NCI-H2029 (cell line): ENCODE measurements around the gene TSR2.

ENCODE experiments used
- DNase-seq: peaks from one replicate; lab custom pipeline; 2025; lab: John Stamatoyannopoulos, UW

The TSR2 gene, protein sequence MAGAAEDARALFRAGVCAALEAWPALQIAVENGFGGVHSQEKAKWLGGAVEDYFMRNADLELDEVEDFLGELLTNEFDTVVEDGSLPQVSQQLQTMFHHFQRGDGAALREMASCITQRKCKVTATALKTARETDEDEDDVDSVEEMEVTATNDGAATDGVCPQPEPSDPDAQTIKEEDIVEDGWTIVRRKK

DNA sequence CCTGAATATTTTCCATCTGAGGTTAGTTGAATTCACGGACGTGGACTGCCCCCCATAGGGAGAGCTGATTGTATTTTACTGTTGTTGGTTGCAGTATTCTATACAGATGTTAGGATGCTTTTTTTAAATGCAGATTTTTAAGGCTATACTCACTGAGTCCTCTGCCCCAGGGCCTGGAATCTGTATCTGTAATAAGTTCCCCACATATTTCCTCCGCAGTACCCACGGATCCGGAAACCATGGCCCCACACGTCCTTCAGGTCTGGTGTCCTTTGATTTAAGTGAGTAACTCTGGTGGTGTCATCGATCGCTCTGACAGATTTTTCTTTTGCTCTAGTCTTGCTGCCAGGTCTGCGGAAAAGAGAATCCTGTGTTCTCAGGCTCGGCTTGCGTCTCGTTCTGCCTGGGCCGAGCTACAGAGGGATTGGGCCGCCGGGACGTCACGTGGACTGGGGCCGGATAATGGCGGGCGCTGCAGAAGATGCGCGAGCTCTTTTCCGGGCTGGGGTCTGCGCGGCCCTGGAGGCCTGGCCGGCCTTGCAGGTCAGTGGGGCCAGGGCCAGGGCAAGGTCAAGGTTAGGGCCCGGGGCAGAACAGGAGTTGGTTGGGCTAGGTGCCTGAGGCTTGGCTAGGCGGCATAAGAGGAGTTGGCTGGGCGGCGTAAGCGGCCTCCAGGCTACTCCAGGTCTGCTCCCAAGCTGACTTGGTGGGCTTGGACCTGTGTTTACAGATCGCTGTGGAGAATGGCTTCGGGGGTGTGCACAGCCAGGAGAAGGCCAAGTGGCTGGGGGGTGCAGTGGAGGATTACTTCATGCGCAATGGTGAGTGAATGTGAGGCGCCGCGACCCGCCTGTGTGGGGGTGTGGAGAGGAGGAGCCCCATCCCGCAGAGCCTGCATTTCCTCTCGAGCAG, at the start of gene TSR2:
Gene TSR2 (plus strand): TSS at position 445 of the 912 bp plus-strand sequence. CDS start 18 bp downstream, at position 463.
- DNase-seq = peak; percentile 64

DNA sequence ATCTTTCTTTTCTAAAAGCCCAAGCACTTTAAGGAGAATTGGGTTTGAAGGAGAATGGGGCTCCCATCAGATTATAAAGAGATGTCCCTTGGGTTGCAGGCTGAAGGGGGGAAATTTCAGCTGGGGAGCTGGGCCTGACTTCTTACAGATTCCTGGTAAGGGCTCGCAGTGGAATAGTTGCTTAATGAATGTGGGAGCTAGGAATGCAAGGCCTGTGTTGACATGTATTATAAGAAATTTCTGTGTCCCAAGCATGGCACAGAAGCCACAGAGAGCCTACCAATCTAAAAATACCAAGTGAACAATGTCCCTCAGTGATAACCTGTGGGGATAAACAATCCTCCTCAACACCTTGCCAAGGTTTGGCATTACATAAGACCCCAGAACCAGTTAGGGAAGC, 43.1 kb upstream of the TSR2 start:
- DNase-seq = no peak

DNA sequence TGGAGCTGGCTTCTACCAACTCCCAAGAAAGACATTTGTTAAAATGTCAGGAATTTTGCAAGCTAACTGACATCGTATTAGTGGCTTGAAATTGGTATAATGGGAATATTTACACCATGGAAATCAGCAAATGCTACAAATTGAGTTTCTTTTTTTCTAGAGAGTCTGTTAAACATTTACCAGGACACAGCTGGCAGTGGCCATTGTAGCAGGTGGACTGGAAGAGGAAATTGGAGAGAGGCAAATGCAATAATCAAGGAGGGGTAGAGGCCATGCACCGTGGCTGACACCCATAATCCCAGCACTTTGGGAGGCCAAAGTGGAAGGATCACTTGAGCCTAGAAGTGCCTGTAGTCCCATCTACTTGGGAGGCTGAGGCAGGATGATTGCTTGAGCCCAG, 32.9 kb upstream of the TSR2 start:
- no peak for DNase-seq

DNA sequence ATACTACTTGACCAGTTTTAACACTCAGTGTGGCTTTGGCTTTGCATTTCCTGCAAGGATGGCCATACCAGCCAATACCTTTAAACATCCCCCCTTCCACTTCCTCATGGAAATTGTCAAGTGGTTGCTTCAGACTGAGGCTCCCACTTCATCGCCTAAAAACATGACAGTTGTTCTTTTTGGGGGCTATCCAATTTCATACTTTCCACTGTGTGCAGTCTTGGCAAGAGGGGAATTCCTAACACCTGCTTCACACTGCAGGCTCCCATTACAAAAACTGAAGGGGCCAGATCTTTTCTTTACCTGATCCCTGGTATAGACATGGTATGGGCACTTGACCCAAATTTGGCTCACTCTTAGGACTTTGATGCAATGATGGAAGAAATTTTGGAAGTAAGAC, 28.5 kb upstream of the TSR2 start:
- no peak for DNase-seq

DNA sequence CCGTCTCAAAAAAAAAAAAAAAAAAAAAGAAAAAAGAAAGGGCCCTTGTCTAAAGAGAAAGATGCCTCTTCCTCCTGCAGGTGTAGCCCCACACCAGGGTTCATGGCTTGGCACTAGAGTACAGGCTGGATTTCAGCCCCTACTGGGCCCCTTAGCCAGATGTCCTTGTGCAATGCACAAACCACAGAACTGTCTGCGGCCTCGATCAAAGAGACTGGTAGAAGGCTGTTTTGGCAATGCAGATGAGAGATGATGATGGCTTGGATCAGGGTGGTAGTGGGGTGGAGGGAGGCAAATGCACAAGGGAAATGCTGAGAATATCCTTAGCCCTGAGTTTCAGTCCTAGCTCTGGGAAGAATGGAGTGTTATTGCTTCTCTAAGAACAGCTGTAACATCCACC, 26.5 kb upstream of the TSR2 start:
- no peak for DNase-seq

DNA sequence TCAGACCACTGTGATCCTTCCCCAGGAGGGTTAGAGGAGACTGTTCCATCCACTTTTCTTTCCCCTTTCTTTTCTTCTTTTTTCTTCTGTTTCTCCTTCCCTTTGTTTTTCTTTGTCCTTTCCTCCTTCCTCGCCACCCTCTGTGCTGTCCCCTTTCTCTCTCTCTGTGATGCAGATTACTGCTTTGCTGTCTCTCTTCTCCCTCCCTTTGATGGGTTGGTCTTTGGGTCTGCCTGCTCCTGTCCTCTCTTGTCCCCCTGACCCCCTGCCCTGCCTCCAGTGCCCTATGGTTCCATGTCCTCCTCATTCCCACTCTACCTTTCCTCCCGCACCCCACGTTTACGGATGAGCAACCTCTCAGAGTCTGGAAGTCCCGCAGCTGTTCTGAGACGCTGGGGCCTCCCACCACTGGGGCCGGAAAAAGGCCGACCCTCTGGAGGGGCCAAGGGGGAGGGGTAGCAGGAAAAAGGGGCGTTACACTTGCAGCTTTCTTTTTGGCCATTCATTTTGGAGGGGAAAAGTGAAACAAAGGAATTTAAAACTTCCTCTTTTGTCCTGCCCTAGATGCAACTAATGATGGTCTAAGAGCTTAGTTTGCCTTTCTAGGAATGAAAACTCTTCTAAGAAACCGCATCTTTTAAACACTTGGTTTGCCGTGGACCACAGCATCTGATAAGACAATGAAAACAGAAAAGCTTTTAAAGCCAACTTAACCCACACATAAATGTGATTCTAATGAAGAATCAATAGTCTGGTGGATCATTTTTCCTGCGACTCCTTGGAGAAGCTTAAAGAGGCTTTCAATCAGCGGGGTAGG, 24.5 kb upstream of the TSR2 start:
- no peak for DNase-seq

DNA sequence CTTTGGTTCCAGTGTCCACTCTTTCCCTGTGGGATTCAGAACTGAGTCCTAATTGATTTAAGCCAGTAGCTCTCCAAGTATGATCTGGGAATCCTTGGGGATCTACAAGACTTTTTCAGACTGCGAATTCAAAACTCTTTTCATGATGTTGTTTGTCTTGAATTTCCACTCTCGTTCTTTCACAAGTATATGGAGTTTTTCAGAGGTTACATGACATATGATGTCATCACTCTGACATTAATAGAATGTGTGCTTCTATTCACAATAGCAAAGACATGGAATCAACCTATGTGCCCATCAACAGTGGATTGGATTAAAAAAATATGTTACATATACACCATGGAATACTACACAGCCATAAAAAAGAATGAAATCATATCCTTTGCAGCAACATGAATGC, 23.2 kb upstream of the TSR2 start:
- DNase-seq = no peak

DNA sequence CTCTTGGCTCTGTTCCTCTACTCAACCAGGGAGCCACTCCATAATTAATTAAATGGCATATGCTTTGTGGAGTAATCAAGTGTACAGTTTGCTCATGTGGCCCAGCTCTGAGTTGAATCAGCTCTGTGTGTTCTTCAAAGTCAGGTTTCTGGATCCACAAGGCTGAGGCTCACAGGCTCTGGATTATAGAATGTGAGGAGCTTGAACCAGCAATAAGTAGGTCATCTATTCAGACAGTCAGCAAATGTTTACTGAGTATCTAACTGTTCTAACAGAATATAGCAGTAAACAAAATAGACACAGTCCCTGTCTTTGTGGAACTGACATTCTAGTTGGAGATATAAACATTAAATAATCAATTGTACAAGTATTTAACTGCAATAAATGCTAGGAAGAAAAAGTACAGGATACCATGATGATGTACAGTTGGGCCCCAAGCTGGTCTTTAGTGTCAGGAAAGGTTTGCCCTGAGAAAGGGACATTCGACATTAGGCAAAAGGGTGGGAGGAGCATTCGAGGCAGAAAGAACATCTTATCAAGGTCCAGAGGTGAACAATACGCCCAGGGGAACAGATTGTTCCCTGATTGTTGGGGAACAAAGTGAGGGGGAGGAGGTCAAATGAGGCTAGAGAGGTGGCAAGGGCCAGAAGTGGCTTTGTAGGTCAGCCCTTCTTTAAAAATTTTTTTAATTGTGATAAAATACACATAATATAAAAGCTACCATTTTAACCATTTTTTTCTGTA, 20.5 kb upstream of the TSR2 start:
- no peak for DNase-seq

DNA sequence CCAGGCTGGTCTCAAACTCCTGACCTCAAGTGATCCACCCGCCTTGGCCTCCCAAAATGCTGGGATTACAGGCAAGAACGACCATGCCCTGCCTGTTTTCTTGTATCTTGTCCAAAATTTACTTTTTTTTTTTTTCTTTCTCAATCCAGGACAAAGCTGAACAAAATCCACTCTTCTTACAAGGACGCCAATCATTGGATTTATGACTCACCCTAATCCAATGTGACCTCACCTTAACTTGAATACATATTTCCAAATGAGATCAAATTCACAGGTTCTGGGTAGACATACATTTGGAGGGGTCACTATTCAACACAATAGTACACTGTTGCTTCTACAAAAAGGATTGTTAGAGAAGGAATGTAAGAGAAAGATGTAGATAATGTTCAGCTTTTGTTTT, 18.0 kb upstream of the TSR2 start:
- no peak for DNase-seq

DNA sequence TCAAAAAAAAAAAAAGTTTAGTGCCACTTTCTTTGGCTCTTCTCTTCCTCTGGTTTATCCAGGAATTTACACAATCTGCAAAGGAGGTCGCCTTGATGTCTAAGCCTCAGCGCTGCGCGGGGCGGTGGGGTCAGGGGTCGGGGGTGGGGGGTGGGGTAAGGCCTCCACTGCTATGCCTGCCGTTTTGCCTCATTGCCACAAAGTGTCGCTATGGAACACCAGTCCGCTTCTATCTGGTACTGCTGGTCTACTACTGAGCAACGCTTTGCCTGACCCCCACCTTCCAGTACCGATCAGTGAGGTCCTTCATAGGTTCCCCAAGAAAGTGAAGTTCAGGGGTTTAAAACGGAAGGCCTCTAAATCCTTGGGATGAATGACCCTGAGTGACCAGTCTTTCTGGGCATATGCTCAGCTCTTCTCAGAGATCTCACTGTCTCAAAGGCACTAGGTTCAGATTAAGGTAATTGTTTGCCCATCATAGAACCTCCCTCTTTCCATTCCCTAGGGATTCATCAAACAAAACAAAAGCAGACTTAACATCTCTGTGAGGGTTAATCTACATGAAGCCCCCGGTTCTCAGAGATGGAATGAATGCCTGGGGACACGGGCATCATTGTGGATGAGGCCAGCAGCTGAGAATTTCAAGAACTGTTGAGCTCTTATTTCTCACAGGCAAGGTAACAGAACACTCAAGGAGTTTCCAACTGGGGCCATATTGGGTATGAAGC, 16.9 kb upstream of the TSR2 start:
- no peak for DNase-seq

DNA sequence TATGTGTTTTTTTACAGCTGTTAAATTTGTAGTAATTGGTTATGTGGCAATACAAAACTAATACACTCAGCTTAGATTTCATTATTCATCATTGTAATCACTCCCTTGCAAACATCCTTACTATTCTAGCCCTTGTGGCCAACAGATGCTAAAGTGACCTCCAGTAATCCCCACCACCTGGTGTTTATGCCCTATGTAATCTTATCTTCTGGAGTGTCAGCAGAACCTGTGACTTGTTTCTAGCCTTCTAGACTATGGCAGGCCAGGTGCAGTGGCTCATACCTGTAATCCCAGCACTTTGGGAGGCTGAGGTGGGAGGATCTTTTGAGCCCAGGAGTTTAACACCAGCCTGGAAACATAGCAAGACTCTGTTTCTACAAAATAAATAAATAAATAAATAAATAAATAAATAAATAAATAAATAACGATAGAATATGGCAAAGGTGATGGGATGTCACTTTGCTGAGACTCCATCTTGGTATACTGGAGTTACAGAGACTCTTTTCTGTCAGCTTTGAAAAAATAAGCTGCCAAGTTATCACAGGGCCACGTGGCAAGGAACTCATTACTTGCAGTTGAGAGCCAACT, 12.3 kb upstream of the TSR2 start:
- DNase-seq = no peak

DNA sequence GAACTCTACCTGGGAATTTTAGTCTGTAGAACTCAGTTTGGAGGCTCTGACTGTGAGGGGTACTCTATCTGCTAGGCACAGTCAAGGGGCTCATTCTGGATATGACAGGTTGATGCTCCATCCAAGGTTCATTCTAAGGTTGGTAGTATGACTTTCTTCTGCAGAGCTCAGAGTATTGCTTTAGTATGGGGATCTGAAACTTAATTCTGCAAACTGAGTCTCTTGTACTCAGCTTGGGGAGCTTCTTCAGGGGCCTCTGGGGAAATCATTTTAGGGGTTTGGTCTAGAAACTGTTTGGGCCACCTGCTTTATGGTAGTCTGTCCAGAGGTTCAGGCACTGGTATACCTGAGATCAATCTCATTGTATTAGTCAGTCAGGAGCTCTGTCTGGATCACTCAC, 9.7 kb upstream of the TSR2 start:
- no peak for DNase-seq

DNA sequence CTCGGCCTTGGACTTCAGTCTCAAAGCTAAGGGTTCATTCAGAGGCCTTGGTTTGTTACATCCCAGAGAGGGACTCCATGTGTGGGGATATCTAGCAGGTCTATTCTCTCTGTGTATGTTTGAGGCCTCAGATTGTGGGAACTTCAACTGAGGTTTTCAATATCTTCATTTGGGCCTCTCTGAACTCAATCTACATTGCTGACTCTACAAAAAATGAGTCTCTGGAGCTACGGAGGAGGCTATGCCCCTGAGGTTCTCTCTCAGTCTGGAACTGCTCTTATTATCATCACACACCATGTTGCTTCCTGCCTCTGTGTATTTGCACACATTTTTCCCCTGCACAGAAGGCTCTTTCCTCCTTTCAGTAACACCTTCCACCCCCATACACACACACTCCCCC, 5.1 kb upstream of the TSR2 start:
- DNase-seq = no peak

DNA sequence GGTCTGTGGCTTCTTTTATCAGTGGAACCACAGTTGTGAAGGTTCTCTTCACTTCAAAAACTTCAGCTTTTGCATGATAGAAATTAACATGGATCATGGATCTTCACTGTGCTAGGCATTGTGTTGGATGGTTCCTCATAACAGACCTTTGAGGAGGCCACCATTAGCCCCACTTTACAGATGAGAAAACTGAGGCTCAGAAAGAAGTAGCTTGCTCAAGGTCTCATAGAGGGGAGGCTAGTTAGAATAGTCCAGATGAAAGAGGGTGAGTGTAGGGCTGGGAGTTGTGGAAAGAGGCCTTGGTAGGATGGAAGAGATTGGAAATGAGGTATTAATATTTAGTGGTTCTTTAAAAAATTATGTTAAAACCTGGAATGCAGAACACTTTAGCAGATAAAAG, 2.6 kb downstream of the TSR2 start:
- DNase-seq = no peak

DNA sequence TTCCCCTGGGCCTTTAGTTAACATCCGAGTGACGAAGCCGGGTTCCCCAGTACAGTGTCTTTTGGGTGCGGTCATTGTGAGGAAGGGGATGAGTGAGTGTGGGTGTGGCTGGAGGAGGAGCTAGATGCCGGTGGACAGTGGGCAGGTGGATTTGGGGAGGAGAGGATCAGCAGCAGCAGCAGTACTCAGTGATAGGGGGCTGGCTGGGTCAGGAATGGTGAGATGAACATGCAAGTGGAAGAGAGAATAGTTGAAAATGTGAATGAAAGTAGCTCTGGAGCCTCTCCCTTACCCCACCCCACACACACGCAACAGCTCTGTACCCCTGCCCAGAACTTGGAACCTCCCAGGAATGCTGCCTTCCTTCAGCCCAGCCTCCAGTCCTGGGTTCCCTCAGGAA, 4.5 kb downstream of the TSR2 start:
- no peak for DNase-seq

DNA sequence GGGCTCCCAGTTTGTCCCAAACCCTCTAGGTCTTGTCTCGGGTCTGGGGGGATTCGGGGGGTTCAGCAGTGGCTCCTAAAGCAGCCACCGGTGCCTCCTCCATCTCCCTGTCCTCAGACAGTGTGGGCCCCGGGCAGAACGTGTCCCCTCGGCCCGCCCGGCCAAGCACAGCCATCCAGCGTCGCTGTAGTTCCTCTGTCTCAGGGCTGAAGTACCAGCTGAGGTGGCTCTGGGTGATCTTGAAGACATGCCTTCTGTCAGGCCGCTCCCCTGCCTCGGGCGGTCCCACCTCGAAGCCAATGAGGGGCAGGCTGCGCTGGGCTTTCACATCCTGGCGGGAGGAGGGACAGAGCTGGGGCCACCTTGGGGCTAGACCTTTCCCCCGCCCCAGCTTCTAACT, 5.9 kb downstream of the TSR2 start:
- DNase-seq = no peak

DNA sequence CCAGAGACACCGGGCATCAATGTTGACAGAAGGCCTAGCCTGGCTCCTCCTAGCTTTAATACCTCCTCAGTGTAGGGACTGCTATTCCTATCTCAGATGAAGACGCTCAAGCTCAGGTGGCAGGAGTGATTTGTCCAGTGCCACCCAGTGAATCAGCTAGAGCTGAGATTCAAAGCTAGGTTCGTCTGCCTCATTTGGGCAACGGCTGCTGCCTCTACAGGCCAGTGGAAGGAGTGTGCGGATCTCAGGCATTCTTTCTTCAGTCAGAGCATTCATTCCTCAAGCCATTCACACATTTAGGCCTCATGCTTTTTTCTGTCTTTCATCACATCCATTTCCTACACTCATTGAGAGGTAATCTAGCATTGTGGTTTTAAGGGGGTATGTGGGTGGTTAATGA, 7.3 kb downstream of the TSR2 start:
- DNase-seq = no peak

DNA sequence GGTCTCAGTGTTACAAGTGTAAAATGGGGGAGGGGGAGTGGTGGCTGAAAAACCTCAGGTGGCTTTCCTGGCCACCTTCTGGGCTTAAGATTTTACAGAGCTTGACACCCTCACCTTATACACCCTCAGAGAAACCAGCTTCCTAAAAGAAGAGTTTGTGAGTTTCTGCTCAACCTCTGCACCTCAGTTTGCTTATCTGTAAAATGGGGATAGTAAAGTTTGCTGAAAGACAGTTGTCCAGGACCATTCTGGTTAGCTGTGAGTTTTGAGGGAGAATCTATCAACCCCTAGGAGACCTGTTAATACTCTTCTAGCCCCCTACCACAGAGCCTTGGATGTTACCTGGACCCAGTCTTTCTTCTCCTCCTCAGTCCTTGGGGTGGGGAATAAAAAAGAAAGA, 9.7 kb downstream of the TSR2 start:
- no peak for DNase-seq

DNA sequence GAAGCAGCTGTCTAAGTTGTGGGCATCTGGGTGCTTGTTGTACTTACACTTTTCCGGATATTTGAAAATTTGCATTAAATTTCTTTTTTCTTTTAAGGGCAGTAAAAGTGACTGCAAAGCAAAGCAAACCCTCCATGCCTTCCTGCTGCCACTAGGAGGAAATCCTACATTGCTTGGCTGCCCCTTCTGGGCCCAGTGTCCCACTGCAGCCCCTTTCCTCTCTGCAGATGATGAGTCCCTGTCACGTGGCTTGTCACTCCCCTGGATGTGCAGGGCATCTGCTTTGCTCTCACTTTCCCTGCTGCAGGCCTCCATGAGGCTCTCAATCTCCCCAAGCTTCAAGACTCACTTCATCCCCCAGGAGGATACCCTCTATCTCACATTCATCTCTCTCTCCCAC, 12.7 kb downstream of the TSR2 start:
- no peak for DNase-seq

DNA sequence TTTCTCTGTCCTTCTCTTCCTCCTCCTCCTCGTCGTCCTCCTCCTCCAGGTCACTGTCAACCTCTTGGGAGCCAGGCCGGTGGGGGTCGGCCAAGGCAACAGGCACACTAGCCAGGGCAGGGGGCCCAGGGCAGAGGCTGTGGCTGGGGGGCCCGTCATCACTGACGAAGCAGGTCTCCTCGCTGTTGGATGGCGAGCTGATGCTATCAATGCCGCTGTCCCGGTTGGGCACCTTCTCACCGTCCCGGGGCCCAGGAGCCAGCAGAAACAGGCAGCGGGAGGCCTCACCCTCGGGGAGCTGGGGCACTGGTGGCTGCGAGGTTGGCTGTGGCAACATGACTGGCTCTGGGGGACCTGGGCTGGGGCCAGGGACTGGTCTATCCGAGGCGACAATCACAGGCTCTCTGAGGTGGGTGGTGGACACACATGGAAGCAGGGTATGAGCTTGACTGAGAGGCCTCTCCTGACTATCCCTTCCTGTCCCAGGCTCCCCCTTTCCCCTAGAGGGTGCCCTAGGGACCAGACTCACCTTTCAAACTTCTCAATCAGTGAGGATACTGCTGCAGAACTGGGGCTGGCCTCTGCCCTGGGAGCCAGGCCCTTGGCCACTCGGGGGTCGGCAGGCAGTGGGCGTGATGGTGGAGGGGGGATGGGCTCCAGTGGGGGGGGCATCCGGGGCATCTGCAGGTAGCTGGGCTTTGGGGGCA, 30.0 kb downstream of the TSR2 start:
- DNase-seq = no peak
